ENCODE data around the gene PLCB3. TPM values are rescaled to one million over a fixed set of nuclear protein-coding genes. Genes with fewer than 3 reads are reported as not detected.
A peak's percentile ranks its signal among the peaks of the same experiment; 100 is the strongest.
"Not testable (repeated sequence)": the region's sequence is repeated elsewhere in the genome, so short reads cannot be mapped to it uniquely, and the experiment has no call there.

Gene PLCB3
- total RNA-seq, 2 experiments from 2014 or later = 7.3 to 7.4 TPM

DNA sequence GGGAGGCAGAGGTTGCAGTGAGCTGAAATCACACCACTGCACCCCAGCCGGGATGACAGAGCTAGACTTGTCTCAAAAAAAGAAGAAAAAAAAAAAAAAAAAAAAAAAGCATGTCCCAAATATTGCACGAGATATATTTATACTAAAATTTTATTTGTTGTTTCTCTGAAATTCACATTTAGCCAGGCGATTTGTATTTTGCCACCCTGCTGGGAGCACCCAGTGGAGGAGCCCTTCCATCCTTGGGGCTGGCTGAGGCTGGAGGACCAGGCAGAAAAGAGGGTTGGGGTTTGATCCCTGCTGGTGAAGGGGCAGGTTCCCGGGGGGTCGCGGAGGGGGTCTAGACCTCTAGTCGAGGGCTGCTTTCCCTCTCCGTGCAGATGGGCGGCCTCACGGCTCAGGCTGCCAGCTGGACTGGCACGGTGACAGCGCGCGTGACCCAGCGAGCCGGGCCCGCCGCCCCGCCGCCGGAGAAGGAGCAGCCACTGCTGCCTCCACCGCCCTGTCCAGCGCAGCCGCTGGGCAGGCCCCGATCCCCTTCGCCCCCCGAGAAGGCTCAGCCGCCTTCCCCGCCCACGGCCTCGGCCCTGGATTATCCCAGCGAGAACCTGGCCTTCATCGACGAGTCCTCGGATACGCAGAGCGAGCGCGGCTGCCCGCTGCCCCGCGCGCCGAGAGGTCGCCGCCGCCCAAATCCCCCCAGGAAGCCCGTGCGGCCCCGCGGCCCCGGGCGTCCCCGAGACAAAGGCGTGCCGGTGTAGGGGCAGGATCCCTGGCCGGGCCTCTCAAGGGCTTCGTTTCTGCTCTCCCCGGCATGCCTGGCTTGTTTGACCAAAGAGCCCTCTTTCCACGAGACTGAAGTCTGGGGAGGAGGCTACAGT, 47.9 kb downstream of the PLCB3 start:
- H3K4me3 Mint-ChIP-seq = peak overlapping the region; percentile 45
- H3K4me1 Mint-ChIP-seq = peaks cover 23% of the 10 kb centered on the region
- no peaks in the 10 kb centered on the region for H3K36me3 Mint-ChIP-seq
- peaks cover 88% of the 10 kb centered on the region for H3K27me3 Mint-ChIP-seq
- H3K27ac Mint-ChIP-seq = no peak overlapping the region
- no peaks in the 10 kb centered on the region for H3K9me3 Mint-ChIP-seq
- DNase-seq = no peak

DNA sequence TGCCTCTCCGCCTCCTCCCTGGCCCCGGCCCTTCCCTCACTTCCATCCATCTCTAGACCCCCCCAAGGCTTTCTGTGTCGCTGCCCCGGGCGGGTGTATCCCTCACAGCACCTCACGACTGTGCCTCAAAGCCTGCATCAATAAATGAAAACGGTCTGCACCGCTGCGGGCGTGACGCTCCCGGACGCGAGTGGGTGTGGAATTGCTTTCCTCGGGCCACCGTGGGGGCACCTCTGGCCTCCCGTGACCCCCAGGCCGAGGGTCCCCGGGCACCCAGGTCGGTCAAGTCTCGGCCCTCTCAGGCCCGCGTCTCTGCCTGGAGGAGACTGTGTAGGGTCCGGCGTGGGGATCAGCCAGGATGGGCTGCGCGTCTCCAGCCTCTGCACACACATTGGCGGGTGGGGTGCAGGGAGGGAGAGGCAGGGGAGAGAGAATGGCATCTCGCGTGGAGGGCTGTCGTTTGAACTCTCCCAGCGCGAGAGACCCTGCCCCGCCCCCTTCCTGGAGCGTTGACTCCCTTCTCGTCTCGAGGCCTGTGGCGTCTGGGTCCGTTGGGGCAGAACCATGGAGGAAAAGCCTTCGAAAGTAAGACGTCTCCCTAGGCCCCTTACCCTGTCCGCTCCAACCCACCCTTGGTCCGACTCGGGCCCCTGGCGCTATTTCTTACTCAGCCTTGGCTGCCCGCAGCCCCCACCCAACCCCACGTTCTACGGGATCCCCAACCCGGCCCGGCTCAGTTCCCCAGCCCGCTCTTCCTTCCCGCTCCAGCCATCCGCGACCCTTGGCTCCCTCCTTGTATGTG, 48.7 kb downstream of the PLCB3 start, which contains the start of gene CATSPERZ:
Gene CATSPERZ, plus strand, starts transcription at position 512 of the 802 bp plus-strand sequence. Its CDS starts 53 bp downstream, at position 565.
- H3K4me3 Mint-ChIP-seq = peak within 1 kb of the TSS; percentile 61
- H3K9me3 Mint-ChIP-seq = no peaks in the 10 kb centered on the region
- peaks cover 80% of the 10 kb centered on the region for H3K27me3 Mint-ChIP-seq
- no peak within 1 kb of the TSS for H3K27ac Mint-ChIP-seq
- H3K36me3 Mint-ChIP-seq = no peaks in the 10 kb centered on the region
- no peak for DNase-seq
- H3K4me1 Mint-ChIP-seq = peaks cover 28% of the 10 kb centered on the region

GRCh38 chr11:64303109-64304031, 52.0 kb downstream of the PLCB3 start:
- Mint-ChIP-seq H3K9me3 (no peaks in the 10 kb centered on the region), H3K36me3 (peaks cover 14% of the 10 kb centered on the region), H3K4me3 (peak overlapping the region; percentile 86), H3K4me1 (peaks cover 31% of the 10 kb centered on the region), H3K27me3 (peaks cover 46% of the 10 kb centered on the region), H3K27ac (no peak overlapping the region)
- DNase-seq = no peak

GRCh38 chr11:64304032-64304315, 52.6 kb downstream of the PLCB3 start:
- Mint-ChIP-seq H3K36me3 (peaks cover 14% of the 10 kb centered on the region), H3K27ac (peak overlapping the region; percentile 98), H3K27me3 (peaks cover 40% of the 10 kb centered on the region), H3K4me3 (peak overlapping the region; percentile 86), H3K4me1 (peaks cover 31% of the 10 kb centered on the region), H3K9me3 (no peaks in the 10 kb centered on the region)
- no peak for DNase-seq

GRCh38 chr11:64304316-64305072, 53.2 kb downstream of the PLCB3 start:
- Mint-ChIP-seq H3K4me1 (peaks cover 31% of the 10 kb centered on the region), H3K9me3 (no peaks in the 10 kb centered on the region), H3K4me3 (peak overlapping the region; percentile 86), H3K36me3 (peaks cover 14% of the 10 kb centered on the region), H3K27me3 (peaks cover 35% of the 10 kb centered on the region), H3K27ac (peak overlapping the region; percentile 98)
- DNase-seq = peak; percentile 94

GRCh38 chr11:64305075-64305690, 53.9 kb downstream of the PLCB3 start, which contains the start of gene ESRRA:
ESRRA (plus strand) TSS chr11:64305524; CDS start chr11:64307180, 1,656 bp downstream.
- Mint-ChIP-seq H3K27ac (peak within 1 kb of the TSS; percentile 98), H3K36me3 (peaks cover 16% of the 10 kb centered on the region), H3K27me3 (peaks cover 28% of the 10 kb centered on the region), H3K4me1 (peaks cover 32% of the 10 kb centered on the region), H3K4me3 (peak within 1 kb of the TSS; percentile 98), H3K9me3 (no peaks in the 10 kb centered on the region)
- DNase-seq = peak; percentile 100

DNA sequence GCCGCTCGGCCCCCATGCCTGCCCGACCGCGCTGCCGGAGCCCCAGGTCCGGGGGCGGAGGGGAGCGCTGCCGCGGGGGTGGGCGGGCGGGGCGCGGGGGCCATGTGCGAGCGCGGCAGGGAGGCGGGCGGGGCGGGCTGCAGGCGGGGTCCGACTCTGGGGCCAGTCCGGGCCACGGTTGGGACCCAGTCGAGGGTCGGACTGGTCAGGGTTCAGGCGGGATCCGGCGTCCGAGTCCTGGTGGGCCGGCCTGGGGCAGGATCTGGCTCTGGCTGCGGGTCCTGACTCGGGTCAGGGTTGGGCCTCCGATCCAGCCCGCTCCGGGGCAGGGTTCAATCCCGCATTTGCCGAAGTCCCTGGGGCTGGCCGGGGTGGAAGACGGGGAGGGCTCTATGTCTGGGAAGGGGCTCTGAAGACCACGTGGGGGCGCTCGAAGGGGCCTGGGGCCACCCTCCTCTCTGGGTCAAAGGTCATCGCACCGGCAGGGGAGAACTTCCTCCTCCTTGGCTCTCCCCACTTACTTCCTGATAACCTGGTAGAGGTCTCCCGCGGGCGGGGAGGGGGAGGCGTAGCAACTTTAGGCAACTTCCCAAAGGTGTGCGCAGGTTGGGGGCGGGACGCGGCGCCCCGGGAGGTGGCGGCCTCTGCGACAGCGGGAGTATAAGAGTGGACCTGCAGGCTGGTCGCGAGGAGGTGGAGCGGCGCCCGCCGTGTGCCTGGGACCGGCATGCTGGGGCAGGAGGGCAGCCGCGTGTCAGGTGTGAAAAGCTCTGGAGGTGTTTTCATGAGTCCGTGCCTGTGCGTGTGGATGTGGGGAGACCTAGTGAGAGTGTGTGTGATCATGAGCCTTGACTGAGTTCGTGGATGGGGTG, 54.6 kb downstream of the PLCB3 start:
- H3K4me1 Mint-ChIP-seq = peaks cover 27% of the 10 kb centered on the region
- H3K27ac Mint-ChIP-seq = peak overlapping the region; percentile 96
- H3K36me3 Mint-ChIP-seq = peaks cover 17% of the 10 kb centered on the region
- H3K9me3 Mint-ChIP-seq = no peaks in the 10 kb centered on the region
- DNase-seq = peak; percentile 76
- peaks cover 21% of the 10 kb centered on the region for H3K27me3 Mint-ChIP-seq
- H3K4me3 Mint-ChIP-seq = peak overlapping the region; percentile 98

DNA sequence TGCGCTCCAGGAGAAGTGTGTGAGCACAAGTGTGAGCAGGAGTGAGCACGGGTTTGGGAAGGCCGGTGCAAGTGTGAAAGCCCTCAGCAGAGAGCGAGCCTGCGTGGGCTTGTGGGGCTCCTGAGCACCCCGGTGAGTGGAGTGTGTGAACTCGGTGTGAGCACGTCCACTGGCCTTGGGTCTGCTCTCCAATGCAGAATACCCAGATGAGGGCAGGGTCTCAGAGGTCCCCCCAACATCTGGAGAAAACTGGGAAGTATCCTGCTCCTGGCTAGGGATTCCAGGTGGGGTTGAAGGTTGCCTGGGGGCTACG, 55.2 kb downstream of the PLCB3 start:
- Mint-ChIP-seq H3K27me3 (peaks cover 15% of the 10 kb centered on the region), H3K27ac (peak overlapping the region; percentile 96), H3K4me1 (peaks cover 27% of the 10 kb centered on the region), H3K4me3 (peak overlapping the region; percentile 98), H3K9me3 (no peaks in the 10 kb centered on the region), H3K36me3 (peaks cover 17% of the 10 kb centered on the region)
- DNase-seq = no peak

- peaks cover 10% of the 10 kb centered on the region for H3K27me3 Mint-ChIP-seq
- H3K36me3 Mint-ChIP-seq = peaks cover 17% of the 10 kb centered on the region
- H3K4me1 Mint-ChIP-seq = peaks cover 27% of the 10 kb centered on the region
- H3K4me3 Mint-ChIP-seq = peak overlapping the region; percentile 98
- peak overlapping the region; percentile 96 for H3K27ac Mint-ChIP-seq
- no peaks in the 10 kb centered on the region for H3K9me3 Mint-ChIP-seq
- no peak for DNase-seq
Observed at GRCh38 chr11:64306876-64307622, 55.7 kb downstream of the PLCB3 start.

GRCh38 chr11:64307795-64308194, 56.5 kb downstream of the PLCB3 start:
- Mint-ChIP-seq H3K4me1 (peaks cover 31% of the 10 kb centered on the region), H3K4me3 (peak overlapping the region; percentile 22), H3K27ac (peak overlapping the region; percentile 7), H3K36me3 (peaks cover 17% of the 10 kb centered on the region)
- H3K27me3 Mint-ChIP-seq, H3K9me3 Mint-ChIP-seq, DNase-seq: not testable (repeated sequence)

GRCh38 chr11:64312947-64313346, 61.6 kb downstream of the PLCB3 start:
- no peak overlapping the region for H3K4me3 Mint-ChIP-seq
- H3K9me3 Mint-ChIP-seq = no peaks in the 10 kb centered on the region
- peaks cover 26% of the 10 kb centered on the region for H3K36me3 Mint-ChIP-seq
- H3K27ac Mint-ChIP-seq = peak overlapping the region; percentile 74
- DNase-seq = no peak
- peaks cover 33% of the 10 kb centered on the region for H3K4me1 Mint-ChIP-seq
- no peaks in the 10 kb centered on the region for H3K27me3 Mint-ChIP-seq

- peaks cover 25% of the 10 kb centered on the region for H3K36me3 Mint-ChIP-seq
- DNase-seq = no peak
- H3K9me3 Mint-ChIP-seq = no peaks in the 10 kb centered on the region
- no peak overlapping the region for H3K4me3 Mint-ChIP-seq
- H3K4me1 Mint-ChIP-seq = peaks cover 34% of the 10 kb centered on the region
- peak overlapping the region; percentile 74 for H3K27ac Mint-ChIP-seq
- H3K27me3 Mint-ChIP-seq = no peaks in the 10 kb centered on the region
Observed at GRCh38 chr11:64313491-64314145, 62.3 kb downstream of the PLCB3 start.
